GDM1 (cell line): ENCODE data around the gene LAMTOR1.
"Not testable (repeated sequence)": the region's sequence is repeated elsewhere in the genome, so short reads cannot be mapped to it uniquely, and the experiment has no call there.

Source experiments
- DNase-seq: peaks from one replicate; lab custom pipeline; 2025; lab: John Stamatoyannopoulos, UW

The LAMTOR1 gene

DNA sequence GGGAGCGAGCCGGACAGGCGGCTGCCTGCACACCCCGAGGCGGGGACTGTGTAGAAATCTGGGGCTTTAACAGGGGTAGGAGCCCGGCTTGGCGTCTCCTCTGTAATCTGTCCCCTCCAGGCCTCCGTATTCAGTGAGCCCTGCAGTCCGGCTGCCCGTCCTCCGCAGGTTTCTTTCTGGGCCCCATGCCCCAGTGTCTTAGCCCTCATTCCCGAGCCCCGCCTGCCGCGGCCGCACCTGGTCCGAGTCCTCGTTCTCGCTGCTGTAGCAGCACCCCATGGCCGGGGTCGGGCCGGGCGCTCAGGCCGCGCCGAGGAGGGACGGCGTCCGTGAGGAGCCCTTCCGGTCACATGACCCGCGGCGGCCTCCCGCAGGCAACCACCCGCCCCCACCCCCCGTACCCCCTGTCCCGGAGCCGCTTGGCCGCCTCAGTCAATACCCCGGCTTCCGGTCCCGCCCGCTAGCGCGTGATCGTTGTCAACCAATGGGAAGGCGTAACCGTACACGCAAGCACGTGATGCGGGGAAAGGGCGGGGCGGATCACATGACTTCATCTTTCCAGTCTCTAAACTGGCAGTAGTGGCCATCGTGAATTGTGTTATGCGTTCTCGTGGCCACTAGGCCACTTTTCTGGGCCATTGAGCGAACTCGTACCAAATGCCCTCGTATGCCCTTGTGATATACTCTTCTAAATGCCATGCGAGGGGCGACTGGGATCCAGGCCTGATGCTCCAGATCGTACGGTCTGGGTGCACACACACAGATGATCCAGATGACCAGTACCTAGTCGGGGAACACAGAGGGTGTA is at the start of gene LAMTOR1:
Gene LAMTOR1, minus strand, starts transcription at position 352 of the 808 bp plus-strand sequence. Its CDS starts 73 bp downstream, at position 279.
- peak; percentile 97 for DNase-seq

DNA sequence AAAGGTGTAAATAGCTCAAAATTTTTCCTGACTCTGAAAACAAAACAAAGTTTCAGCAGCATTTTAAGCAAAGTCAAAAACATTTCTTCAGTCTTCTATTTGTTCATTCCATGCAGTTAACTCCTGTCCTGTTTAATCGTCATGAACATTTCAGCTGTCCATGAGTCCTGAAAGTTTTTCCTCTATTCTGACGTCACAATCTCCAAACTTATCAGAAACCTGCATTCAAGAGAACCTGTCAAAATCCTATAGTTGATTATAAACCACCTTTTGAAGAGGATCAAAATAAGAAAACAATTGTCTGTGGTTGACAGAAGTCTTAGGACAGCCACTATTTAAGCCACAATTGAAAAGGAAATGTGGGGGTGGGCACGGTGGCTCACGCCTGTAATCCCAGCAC is 47.8 kb upstream of the LAMTOR1 start:
- DNase-seq: no peak

DNA sequence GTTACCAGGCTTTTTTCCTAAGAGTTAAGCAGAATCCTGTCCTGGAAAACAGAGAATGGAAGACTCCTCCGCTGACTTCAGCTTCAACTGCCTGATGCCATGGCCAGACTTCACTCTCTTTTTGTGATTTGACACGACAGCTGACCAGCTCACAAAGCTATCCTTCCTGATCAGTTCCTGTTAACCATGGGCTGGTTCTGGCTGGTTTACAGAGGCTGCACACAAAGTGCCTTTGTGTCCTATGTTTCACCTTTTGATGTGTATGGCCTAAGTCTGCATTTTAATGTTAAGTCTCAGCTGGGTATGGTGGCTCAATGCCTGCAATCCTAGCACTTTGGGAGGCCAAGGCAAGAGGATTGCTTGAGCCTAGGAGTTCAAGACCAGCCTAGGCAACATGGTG is 43.5 kb upstream of the LAMTOR1 start:
- no peak for DNase-seq

DNA sequence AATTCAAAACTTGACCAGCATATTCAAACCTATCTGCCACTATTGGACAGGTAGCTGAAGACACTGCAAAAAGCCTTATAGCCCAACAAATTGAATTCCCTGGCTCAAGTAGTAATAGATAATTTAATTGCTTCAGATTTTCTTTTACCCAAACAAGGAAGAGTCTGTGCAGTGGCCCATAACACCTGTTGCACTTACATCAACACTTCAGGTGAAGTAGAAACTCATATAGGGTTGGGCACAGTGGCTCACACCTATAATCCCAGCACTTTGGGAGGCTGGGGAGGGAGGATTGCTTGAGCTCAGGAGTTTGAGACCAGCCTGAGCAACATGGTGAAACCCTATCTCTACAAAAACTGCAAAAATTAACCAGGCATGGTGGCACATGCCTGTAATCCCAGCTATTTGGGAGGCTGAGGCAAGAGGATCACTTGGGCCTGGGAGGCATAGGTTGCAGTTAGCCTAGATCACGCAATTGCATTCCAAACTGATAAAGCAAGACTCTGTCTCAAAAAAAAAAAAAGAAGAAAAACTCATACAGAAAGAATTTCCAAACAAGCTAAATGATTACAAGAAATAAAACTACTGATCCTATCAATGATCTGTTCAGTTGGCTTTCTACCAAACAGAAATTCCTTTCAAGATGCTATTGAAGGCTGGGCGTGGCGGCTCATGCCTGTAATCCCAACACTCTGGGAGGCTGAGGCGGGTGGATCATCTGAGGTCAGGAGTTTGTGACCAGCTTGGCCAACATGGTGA is 41.9 kb upstream of the LAMTOR1 start:
- DNase-seq: no peak

DNA sequence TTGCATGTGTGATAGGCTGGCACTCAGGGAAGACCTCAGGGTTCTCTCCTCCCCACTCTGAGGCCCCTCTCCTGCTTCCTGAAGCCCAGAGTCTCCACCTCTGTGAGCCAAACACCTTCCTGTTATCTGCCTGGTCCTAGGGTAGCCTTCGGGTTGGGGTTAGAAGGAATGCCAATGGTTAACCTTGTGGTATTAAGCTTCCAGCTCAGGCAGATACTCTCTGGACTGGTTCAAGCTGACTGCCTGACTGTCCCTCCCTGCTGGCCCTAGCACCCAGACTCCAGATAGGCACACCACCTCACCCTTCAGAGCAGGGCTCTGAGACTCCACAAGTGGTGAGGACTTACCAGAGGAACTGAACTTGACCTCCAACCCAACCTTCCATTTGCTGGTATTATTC is 39.4 kb upstream of the LAMTOR1 start:
- DNase-seq: not testable (repeated sequence)

DNA sequence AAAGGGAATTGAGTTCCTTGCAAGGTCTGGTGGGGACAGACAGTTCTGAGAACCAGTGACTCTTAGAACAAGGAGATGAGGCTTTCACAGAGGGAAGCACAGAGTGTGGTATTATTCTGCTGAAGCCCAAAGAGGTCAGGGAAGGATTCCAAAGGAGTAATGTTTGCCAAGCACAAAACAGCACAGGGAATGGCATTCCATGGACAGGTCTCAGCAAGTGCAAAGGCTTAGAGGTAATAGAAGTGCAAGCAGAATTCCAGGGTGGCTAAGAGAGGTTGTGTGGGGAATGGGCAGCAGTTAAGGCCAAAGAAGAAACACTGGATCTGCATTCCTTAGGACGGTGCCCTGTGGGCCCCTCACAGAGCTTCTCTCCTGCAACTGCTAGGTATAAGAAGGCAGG is 39.0 kb upstream of the LAMTOR1 start:
- DNase-seq: not testable (repeated sequence)

DNA sequence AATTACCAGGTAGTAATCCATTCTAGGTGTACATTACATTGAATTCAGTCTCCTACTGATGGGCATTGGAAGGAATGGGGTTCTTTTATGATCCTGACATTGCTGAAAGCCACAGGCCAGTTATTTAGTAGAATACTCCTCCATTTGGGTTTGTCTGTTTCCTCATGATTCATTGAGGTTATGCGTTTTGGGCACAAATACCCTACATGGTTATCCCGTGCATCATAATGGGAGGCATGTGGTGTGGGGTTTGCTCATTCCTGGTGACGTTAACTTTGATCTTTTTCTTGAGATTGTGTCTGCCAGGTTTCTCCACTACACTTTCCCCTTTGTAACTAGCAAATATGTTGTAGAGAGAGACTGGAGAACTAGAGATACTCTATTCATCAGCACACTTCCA is 38.0 kb upstream of the LAMTOR1 start:
- peak; percentile 11 for DNase-seq

DNA sequence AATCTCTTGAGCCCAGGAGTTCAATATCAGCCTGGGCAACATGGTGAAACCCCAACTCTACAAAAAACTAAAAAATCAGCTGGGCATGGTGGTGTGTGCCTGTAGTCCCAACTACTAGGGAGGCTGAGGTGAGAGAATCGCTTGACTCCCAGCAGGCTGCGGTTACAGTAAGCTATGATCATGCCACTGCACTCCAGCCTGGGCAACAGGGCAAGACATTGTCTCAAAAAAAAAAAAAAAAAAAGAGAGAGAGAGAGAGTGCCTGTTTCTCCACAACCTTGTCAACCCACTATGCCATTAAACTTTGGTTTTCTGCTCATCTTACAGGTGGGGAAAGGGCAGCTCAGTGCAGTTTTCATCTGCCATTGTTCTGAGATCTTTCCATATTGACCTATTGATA is 37.6 kb upstream of the LAMTOR1 start:
- DNase-seq: no peak

DNA sequence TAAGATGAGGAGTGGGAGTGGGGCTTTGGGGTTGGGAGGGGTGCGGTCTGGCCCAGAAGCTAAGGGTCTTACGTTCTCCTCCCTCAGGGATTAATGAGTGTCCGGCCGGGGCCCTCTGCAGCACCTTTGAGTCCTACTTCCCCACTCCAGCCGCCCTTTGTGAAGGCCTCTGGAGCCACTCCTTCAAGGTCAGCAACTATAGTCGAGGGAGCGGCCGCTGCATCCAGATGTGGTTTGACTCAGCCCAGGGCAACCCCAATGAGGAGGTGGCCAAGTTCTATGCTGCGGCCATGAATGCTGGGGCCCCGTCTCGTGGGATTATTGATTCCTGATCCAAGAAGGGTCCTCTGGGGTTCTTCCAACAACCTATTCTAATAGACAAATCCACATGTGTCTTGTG is 36.4 kb upstream of the LAMTOR1 start:
- DNase-seq: no peak

DNA sequence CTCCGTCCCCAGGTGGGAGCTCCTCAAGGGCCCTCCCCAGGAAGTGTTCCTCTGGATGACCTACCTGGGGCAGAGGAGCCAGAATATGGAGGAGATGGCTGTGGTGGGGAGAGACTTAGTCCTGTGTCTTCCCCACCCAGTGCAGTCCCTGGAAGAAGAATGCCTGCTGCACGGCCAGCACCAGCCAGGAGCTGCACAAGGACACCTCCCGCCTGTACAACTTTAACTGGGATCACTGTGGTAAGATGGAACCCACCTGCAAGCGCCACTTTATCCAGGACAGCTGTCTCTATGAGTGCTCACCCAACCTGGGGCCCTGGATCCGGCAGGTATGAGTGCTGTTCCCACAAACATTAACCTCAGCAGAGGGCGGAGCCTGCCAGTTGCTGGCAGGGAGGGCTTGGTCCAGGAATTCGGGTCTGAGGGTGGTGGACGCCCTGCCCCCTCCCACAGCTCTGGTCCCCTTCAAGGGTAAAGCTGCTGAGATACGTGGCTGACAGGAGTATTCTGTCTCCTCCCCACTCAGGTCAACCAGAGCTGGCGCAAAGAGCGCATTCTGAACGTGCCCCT is 35.8 kb upstream of the LAMTOR1 start:
- DNase-seq: no peak

DNA sequence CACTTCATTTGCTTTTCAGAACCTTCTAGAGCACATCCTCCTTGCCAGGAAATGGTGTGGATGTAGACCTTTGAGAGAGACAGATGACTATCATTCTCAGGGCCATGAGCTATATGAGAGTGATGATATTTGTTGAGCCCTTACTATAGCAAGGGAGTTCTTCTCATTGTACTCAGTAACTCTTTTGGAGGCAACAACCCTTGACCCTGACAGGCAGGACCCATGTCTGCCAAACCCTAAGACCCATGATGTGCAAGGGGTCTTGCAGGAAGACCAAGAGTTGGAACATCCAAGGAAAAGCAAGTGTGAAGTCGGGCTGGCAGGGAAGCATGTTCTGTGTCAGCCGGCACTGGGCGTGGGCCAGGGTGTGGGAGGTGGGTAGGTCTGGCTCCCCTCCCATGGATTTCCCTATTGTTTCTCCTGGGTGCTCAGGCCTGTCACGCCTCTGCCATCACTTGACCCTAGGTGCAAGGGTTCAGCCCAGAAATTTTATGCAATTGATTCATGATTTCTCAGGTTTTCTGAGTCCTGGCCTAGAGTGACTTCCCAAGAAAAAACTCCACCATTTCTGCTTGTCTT is 33.7 kb upstream of the LAMTOR1 start:
- DNase-seq: no peak

DNA sequence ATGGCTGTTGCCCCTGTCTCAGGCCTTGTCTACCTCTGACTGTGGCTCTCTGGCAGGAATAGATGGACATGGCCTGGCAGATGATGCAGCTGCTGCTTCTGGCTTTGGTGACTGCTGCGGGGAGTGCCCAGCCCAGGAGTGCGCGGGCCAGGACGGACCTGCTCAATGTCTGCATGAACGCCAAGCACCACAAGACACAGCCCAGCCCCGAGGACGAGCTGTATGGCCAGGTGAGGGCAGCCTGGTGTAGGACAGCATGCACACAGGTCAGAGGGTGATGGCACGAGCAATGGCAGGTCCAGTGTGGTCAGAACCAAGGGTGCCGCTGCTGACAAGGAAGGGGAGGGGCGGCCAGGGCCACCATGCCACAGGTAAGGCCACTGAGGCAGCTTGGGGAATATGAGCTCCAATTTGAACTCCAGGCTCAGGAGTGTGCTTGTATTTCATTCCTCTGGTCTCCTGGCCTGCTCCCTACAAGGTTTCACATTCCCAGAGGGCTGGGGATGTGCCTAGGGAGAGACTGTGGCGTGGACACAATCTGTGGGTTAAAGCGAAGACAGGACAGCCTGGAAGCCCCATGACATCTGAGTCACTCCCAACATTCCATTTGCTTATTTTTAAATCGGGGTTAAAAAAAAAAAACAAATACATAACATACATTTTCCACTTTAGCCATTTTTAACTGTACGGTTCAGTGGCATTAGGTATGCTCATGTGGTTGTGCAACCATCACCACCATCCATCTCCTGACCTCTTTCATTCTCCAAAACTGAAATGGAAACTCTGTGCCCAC is 33.0 kb upstream of the LAMTOR1 start:
- DNase-seq: no peak

DNA sequence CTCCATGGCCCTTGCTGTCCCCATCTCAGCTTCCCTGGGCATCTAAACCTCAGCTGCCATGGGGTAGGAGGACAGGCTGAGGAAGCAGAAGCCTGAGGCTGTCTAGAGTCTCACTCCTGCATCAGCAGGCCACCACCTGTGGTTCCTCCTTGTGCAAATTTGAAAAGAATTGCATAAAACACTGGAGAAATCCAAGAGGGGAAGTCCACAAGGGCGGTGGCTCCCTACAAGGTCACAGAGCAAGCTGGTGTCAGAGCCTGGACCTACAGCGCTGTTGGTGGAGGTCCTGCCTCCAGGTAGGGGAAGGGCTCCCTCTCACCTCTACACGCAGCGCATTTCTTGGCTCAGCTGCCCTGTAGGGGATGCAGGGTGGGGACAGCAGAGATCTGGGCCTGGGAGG is 32.4 kb upstream of the LAMTOR1 start, which contains the start of gene FOLR3:
Gene FOLR3, plus strand, starts transcription at position 253 of the 400 bp plus-strand sequence. CDS start 228 bp downstream, outside the sequence.
- not testable (repeated sequence) for DNase-seq

DNA sequence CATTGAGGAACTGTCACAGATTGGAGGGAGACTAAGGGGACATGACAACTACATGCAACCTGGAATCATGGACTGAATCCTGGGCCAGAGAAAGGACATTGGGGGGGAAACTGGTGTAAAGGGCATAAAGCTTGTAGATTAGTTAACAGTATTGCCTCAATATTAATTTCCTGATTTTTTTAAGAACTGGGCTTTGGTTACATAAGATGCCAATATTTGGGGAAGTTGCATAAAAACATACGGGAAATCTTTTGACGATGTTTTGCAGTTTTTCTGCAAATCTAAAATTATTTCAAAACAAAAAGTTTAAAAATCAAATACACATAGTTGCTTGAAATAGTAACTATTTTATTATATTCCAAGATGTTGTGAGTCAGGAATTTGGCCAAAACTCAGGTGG is 29.5 kb upstream of the LAMTOR1 start:
- DNase-seq: no peak

DNA sequence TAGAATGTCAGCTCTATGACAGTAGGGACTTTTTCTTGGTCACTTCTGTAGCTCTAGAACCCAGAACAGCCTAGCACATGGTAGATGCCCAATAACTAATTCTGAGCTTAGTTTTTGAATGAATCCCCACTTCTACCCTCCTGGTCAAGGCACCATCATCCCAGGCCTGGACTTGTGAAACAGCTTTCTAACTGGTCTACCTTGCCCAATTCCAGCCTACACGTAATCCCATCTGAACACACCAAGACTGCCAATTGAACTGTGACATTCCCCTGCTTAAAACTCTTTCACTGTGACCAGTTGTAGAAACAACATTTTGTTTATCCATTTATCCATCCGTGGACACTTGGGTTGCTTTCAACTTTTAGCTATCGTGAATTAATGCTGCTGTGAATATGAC is 26.3 kb upstream of the LAMTOR1 start:
- DNase-seq: no peak

DNA sequence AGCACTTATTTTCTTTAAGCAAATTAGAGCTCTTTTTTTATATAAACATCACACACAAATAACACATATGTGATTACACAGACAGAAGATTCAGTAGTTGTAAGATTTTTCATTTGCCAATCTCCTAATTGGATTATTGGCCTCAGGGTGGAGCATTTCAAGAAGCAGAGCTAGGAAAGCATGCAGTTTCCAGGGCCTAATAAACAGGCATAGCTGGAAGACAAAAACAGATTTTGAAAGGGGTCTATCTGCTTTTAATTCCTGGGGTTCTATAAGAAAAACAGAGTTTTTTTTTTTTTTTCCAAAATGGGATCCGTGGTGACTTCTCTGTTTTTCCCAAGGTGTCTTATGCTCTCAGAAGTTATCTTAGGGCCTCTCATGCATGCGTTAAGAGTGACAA is 24.8 kb upstream of the LAMTOR1 start:
- DNase-seq: no peak

DNA sequence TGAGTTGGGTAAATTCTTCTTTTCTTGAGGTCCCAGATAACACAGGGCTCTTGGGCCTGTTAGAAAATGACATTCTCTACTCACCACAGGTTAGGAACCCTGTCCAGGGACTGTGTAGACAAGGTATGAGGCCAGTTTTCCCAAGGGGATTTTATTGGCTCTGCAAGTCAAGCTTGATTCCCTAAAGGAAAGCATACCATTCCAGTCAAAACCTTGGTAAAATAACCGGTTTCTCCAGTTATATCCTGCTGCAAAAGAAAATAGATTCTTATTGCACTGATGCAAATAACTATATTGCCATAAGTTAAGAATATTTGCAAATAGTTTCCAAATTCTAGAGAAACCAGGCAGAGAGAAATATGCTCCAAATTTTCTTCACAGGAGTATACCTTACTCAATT is 22.9 kb upstream of the LAMTOR1 start:
- no peak for DNase-seq

DNA sequence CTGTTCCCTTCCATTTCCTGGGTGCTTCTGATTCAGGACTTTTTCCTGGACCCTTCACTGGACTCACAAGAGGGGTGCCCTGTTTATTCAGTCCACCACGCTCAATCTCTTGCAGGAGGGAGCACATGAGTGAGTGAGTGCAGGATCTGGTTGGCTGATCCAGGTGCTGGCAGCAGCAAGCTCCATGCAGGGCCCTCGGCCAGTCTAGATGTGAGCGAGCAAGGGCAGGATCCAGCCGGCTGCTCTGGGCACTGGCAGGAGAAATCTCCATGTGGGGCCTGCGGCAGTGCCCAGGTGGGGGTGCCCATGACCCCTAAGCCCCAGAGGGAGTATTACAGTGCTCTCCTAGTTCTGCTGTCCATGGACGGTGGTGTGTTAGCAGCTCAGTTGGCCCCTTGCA is 20.9 kb upstream of the LAMTOR1 start:
- DNase-seq: no peak

DNA sequence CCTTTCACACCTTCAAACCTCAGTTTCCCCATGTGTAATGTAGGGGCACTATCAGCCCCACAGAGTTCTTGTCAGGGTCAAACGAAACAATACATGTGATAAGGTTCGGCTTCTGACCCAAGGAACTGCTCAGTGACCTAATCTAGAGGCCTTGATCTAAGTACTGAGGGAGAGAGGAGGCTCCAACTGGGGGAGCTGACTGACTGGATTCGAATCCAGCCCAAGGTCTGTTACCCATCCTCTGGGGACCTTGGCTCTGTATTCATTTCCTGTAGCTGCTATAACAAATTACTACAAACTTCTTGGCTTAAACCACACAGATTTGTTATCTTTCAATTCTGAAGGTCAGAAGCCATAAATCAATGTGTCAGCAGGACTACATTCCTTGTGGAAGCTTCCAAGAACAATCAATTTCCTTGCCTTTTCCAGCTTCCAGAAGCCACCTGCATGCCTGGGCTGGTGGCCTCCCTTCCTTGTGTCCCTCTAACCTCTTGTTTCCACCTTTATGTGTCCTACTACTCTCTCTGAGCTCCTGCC is 20.1 kb upstream of the LAMTOR1 start:
- DNase-seq: no peak

DNA sequence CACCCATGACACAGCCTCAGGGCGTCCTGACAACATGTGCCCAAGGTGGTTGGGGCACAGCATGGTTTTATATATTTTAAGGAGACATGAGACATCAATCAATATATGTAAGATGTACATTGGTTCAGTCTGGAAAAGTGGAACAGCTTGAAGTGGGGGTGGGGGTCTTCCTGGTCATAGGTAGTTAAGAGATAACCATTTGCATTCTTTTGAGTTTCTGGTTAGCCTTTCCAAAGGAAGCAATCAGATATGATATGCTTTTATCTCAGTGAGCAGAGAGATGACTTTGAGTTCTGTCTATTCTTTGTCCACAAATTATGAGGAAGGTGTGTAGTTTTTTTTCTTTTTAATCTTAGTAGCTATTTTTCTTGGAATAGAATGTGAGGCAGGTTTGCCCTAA is 19.5 kb upstream of the LAMTOR1 start:
- DNase-seq: no peak

DNA sequence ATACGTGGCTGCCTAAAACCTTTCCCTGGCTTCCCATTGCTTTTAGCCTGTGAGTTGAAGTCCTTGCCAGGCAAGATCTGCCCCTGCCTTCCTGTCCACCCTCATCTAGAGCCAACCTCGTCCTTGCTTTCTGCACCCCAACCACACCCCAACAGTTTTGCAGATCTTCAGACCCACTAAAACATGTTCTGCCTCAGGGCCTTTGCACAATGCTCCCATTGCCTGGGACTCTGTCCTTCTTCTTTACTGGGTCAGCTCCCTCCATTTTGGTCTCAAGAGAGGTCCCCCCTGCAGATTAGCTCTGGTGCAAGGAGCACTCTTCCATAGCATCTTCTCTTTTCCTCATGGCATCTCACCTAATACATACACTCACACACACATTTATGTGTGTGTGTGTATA is 17.8 kb upstream of the LAMTOR1 start:
- DNase-seq: no peak

DNA sequence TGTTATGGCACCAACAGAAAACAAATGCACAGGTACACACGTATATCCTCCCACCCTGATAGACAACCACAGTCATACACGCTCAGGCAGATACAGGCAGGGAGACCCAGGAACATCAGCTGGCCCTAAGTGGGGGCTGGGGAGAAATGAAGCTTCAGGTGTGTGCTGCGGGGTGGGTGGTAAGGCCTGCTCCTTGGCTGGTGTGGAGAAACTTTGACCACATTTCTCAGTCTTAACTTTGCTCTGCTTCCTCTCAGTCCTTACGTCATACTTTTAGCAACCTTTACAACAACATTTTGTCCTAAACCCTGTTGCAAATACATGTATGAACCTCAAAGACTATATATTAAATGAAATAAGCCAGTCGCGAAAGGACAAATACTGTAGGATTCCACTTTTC is 16.1 kb upstream of the LAMTOR1 start:
- no peak for DNase-seq
